COLO668 (cell line): ENCODE data around the gene MYDGF.
A peak's percentile ranks its signal among the peaks of the same experiment; 100 is the strongest.
"Not testable (repeated sequence)": the region's sequence is repeated elsewhere in the genome, so short reads cannot be mapped to it uniquely, and the experiment has no call there.

ENCODE experiments used
- DNase-seq: peaks from one replicate; lab custom pipeline; 2025; ENCODE audit not compliant: unreplicated experiment; lab: John Stamatoyannopoulos, UW

MYDGF gene

GRCh38 chr19:4669723-4670480, at the start of gene MYDGF:
Gene MYDGF, minus strand, starts transcription at chr19:4670342. Its CDS starts 8 bp downstream, at chr19:4670334.
- peak; percentile 93 for DNase-seq

- no peak for DNase-seq
These were observed 49.3 kb upstream of the MYDGF start for GRCh38 chr19:4719499-4719866.

- no peak for DNase-seq
These were observed 48.0 kb upstream of the MYDGF start for GRCh38 chr19:4717966-4718701.

- DNase-seq: no peak
These were observed 47.2 kb upstream of the MYDGF start for GRCh38 chr19:4717191-4717965.

GRCh38 chr19:4715529-4716221, 45.5 kb upstream of the MYDGF start:
- no peak for DNase-seq

GRCh38 chr19:4715178-4715528, 45.0 kb upstream of the MYDGF start:
- DNase-seq: not testable (repeated sequence)

- DNase-seq: no peak
These were observed 43.9 kb upstream of the MYDGF start for GRCh38 chr19:4714016-4714415.

GRCh38 chr19:4713384-4713951, 43.3 kb upstream of the MYDGF start:
- no peak for DNase-seq

GRCh38 chr19:4712771-4713170, 42.6 kb upstream of the MYDGF start:
- no peak for DNase-seq

- DNase-seq: no peak
These were observed 41.1 kb upstream of the MYDGF start for GRCh38 chr19:4711211-4711610.

- DNase-seq: no peak
These were observed 40.1 kb upstream of the MYDGF start for GRCh38 chr19:4710281-4710600.

GRCh38 chr19:4709440-4710280, 39.5 kb upstream of the MYDGF start:
- no peak for DNase-seq

- DNase-seq: no peak
These were observed 38.0 kb upstream of the MYDGF start for GRCh38 chr19:4707956-4708650.

GRCh38 chr19:4707322-4707721, 37.2 kb upstream of the MYDGF start:
- DNase-seq: no peak

- DNase-seq: no peak
These were observed 35.4 kb upstream of the MYDGF start for GRCh38 chr19:4705413-4706131.

- no peak for DNase-seq
These were observed 34.2 kb upstream of the MYDGF start for GRCh38 chr19:4704317-4704673.

GRCh38 chr19:4703671-4704316, 33.7 kb upstream of the MYDGF start:
- DNase-seq: no peak

GRCh38 chr19:4702764-4703163, 32.6 kb upstream of the MYDGF start:
- no peak for DNase-seq

GRCh38 chr19:4701557-4701956, 31.4 kb upstream of the MYDGF start:
- no peak for DNase-seq
